ENCODE measurements around the gene NAGA.
"Not testable (repeated sequence)": the region's sequence is repeated elsewhere in the genome, so short reads cannot be mapped to it uniquely, and the experiment has no call there.

Gene NAGA

GRCh38 chr22:42074846-42075676 is 4.4 kb upstream of the NAGA start:
- DNase-seq (ENCODE audit: low spot score): no peak

- DNase-seq (ENCODE audit: low spot score): peak; percentile 50
Measured at GRCh38 chr22:42074132-42074811, 3.7 kb upstream of the NAGA start, which contains the start of gene PHETA2. PHETA2 (plus strand) TSS chr22:42074248; CDS start chr22:42077294, 3,046 bp downstream.

GRCh38 chr22:42073621-42074041 is 3.0 kb upstream of the NAGA start:
- DNase-seq (ENCODE audit: low spot score): no peak

- DNase-seq (ENCODE audit: low spot score): no peak
Measured at GRCh38 chr22:42072606-42073330, 2.2 kb upstream of the NAGA start.

- DNase-seq (ENCODE audit: low spot score): not testable (repeated sequence)
Measured at GRCh38 chr22:42071508-42071907, 896 bp upstream of the NAGA start.

GRCh38 chr22:42069801-42070516 is 653 bp downstream of the NAGA start:
- no peak for DNase-seq (ENCODE audit: low spot score)

- DNase-seq (ENCODE audit: low spot score): no peak
Measured at GRCh38 chr22:42068291-42068690, 2.3 kb downstream of the NAGA start.

GRCh38 chr22:42067671-42068251 is 2.9 kb downstream of the NAGA start:
- DNase-seq (ENCODE audit: low spot score): no peak

- DNase-seq (ENCODE audit: low spot score): no peak
Measured at GRCh38 chr22:42066937-42067336, 3.7 kb downstream of the NAGA start.

- no peak for DNase-seq (ENCODE audit: low spot score)
Measured at GRCh38 chr22:42066126-42066761, 4.4 kb downstream of the NAGA start.

- DNase-seq (ENCODE audit: low spot score): no peak
Measured at GRCh38 chr22:42065438-42066125, 5.0 kb downstream of the NAGA start.

- no peak for DNase-seq (ENCODE audit: low spot score)
Measured at GRCh38 chr22:42064629-42065028, 6.0 kb downstream of the NAGA start.

GRCh38 chr22:42062506-42063170 is 8.0 kb downstream of the NAGA start:
- no peak for DNase-seq (ENCODE audit: low spot score)

- no peak for DNase-seq (ENCODE audit: low spot score)
Measured at GRCh38 chr22:42061041-42061440, 9.6 kb downstream of the NAGA start.

GRCh38 chr22:42060489-42060888 is 10.1 kb downstream of the NAGA start:
- no peak for DNase-seq (ENCODE audit: low spot score)

GRCh38 chr22:42056757-42057511 is 13.7 kb downstream of the NAGA start:
- no peak for DNase-seq (ENCODE audit: low spot score)

GRCh38 chr22:42052765-42053164 is 17.8 kb downstream of the NAGA start:
- DNase-seq (ENCODE audit: low spot score): no peak

GRCh38 chr22:42050641-42051180 is 19.9 kb downstream of the NAGA start:
- DNase-seq (ENCODE audit: low spot score): no peak

GRCh38 chr22:42041784-42042183 is 28.8 kb downstream of the NAGA start:
- no peak for DNase-seq (ENCODE audit: low spot score)

Measured in CD4-positive, alpha-beta T cell treated with Interleukin-2 at 100 ng/mL for 4 hours (primary cell).